ENCODE data around the gene F2RL3. TPM values are rescaled to one million over a fixed set of nuclear protein-coding genes. Genes with fewer than 3 reads are reported as not detected.

F2RL3 gene
- total RNA-seq, 1 donor: not detected

GRCh38 chr19:16904599-16904998 is 15.8 kb downstream of the F2RL3 start:
- H3K4me3 ChIP-seq (ENCODE audit: low read depth, low read length): no peak overlapping the region
- DNase-seq (ENCODE audit: low read depth): no peak
- TF ChIP-seq, protein P1, sequence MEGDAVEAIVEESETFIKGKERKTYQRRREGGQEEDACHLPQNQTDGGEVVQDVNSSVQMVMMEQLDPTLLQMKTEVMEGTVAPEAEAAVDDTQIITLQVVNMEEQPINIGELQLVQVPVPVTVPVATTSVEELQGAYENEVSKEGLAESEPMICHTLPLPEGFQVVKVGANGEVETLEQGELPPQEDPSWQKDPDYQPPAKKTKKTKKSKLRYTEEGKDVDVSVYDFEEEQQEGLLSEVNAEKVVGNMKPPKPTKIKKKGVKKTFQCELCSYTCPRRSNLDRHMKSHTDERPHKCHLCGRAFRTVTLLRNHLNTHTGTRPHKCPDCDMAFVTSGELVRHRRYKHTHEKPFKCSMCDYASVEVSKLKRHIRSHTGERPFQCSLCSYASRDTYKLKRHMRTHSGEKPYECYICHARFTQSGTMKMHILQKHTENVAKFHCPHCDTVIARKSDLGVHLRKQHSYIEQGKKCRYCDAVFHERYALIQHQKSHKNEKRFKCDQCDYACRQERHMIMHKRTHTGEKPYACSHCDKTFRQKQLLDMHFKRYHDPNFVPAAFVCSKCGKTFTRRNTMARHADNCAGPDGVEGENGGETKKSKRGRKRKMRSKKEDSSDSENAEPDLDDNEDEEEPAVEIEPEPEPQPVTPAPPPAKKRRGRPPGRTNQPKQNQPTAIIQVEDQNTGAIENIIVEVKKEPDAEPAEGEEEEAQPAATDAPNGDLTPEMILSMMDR (IDR thresholded peaks at IDR 0.05; ENCODE audit: insufficient read depth, low read length): no peak

DNA sequence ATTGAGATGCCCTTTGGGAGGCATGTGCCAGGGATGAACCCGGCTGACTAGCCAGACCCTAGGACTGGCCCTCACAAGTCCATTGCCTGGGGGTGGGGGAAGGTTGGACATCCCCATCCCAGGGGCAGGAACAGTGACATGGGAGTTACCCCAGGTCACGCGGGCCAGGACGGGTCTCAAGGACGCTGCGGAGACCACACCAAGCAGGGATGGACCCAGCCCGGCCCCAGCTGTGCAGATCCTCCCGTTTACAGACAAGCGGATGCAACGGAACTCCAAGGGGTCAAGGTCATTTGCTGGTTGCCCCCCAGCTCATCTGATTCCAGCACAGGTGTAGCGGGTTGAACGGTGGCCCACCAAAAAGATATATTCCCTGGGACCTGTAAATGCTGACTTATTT is 20.0 kb downstream of the F2RL3 start:
- TF ChIP-seq, protein P1 (IDR thresholded peaks at IDR 0.05; ENCODE audit: insufficient read depth, low read length): no peak
- DNase-seq (ENCODE audit: low read depth): no peak
- H3K4me3 ChIP-seq (ENCODE audit: low read depth, low read length): no peak overlapping the region

DNA sequence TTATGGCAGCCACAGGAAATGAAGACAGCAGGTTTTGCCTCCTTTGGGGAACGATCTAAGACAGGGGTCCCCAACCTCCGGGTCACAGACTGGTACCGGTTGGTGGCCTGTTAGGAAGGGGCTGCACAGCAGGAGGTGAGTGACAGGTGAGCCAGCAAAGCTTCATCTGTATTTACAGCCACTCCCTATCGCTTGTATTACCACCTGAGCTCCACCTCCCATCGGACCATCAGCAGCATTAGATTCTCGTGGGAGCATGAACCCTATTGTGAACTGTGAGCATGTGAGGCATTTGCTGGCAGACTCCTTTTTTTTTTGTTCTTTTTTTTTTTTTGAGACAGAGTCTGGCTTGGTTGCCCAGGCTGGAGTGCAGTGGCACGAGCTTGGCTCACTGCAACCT is 22.2 kb downstream of the F2RL3 start:
- no peak for DNase-seq (ENCODE audit: low read depth)
- TF ChIP-seq, protein P1 (IDR thresholded peaks at IDR 0.05; ENCODE audit: insufficient read depth, low read length): no peak
- no peak overlapping the region for H3K4me3 ChIP-seq (ENCODE audit: low read depth, low read length)

GRCh38 chr19:16912780-16913179 is 24.0 kb downstream of the F2RL3 start:
- TF ChIP-seq, protein P1 (IDR thresholded peaks at IDR 0.05; ENCODE audit: insufficient read depth, low read length): no peak
- H3K4me3 ChIP-seq (ENCODE audit: low read depth, low read length): no peak overlapping the region
- DNase-seq (ENCODE audit: low read depth): no peak

DNA sequence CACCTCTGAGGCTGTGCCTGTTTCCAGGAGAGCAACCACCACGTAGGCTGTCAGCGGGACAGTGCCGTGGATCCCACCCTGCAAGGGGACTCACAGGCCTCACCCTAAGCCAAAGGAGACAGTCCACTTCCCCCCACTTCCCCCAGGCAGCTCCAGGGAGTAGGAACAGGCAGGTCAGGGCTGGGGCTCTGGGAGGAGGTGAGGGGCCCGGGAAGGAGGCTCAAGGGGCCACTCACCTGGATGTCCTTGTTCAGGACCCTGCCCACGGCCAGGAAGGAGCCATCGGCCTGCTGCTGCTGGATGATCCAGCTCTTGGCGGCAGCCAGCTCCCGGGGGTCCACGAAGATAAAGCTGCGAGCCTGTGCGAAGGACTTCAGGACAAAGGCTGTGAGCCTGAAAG is 25.6 kb downstream of the F2RL3 start:
- DNase-seq (ENCODE audit: low read depth): no peak

DNA sequence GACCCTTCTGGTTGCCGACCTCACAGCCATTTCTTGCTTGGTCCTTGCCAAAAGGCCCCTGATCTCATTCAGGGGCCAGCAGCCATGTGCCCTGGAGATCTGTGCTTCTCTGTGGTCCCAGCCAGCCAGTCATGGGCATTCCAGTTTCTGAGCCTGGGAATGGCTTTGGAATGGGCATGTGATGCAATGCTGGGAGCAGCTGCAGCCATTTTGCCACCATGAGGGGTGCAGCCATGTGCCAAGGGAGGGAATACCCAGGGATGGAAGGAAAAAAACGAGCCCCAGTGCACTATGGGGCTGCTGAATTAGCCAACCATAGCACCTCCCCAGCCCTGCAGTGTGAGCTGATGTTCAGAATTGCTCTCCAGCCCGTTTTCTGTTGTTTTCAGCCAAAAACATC is 26.3 kb downstream of the F2RL3 start:
- DNase-seq (ENCODE audit: low read depth): no peak
- TF ChIP-seq, protein P1 (IDR thresholded peaks at IDR 0.05; ENCODE audit: insufficient read depth, low read length): no peak
- no peak overlapping the region for H3K4me3 ChIP-seq (ENCODE audit: low read depth, low read length)

More for the DNA sequence above, 25.6 kb downstream of the F2RL3 start:
- TF ChIP-seq, protein P1 (IDR thresholded peaks at IDR 0.05; ENCODE audit: insufficient read depth, low read length): no peak
- H3K4me3 ChIP-seq (ENCODE audit: low read depth, low read length): no peak overlapping the region

DNA sequence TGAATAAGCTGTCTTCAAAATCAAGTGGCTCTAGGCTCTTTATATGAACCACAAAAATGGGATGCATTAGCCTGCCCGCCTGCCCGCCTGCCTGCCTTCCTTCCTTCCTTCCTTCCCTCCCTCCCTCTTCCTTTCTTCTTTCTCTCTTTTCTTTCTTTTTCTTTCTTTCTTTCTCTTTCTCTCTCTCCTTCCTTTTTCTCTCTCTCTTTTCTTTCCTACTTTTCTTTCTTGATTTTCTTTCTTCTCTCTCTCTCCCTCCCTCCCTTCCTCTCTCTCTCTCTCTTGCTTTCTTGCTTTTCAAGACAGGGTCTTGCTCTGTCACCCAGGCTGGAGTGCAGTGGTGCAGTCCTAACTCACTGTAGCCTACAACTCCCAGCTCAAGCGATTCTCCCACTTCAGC is 26.9 kb downstream of the F2RL3 start:
- no peak for DNase-seq (ENCODE audit: low read depth)
- TF ChIP-seq, protein P1 (IDR thresholded peaks at IDR 0.05; ENCODE audit: insufficient read depth, low read length): no peak
- H3K4me3 ChIP-seq (ENCODE audit: low read depth, low read length): no peak overlapping the region
